ENCODE data around the gene NR2F1.

Gene NR2F1

DNA sequence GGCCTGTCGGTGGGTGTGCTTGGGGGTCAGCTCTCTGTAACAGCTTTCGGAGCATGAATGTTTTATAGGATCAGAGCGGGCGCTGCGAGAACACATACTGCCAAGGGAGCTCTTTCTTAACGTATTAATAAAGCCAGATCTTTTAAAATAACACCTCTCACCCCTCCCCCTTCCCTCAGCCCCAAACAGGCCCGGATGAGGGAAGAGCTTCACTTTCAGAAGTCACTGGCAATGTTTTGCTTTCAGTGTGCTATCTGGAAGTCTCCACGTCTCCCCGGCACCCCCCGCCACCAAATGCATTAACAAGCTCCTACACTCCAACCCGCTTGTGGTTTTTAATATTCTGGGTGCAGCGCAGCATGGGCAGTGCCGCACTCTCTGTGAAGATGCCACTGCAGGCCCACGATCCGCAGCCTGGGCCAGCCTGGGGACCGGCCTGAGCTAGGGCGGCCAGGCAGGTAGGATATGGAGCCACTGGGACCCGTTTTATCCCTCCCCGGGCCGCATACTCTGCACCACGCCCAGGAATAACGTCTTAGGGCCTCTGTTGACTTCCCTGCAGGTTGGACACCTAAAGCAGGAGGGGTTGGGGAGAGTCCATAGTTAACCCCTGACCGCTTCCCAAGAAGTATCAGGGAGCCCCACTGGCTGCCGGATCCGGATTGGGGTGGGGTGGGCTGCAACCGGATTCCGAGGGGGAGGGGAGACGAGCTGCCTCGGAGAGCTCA is 12.6 kb downstream of the NR2F1 start:
- Histone ChIP-seq H3K36me3 (ENCODE audit: insufficient read depth, insufficient read length, low read length) (no peaks in the 10 kb centered on the region), H3K4me3 (ENCODE audit: insufficient read length, low read depth) (no peak overlapping the region), H3K9me3 (ENCODE audit: insufficient read depth, low read length) (no peaks in the 10 kb centered on the region), H3K27me3 (ENCODE audit: insufficient read depth, insufficient read length) (peaks cover 100% of the 10 kb centered on the region), H3K9ac (ENCODE audit: insufficient read length, low read depth) (no peak overlapping the region), H3K4me1 (ENCODE audit: insufficient read depth, insufficient read length) (peaks cover 4% of the 10 kb centered on the region)
- TF ChIP-seq ZNF274 (IDR thresholded peaks at IDR 0.05; ENCODE audit: low read depth, low read length) = no peak
- TF ChIP-seq YY1 (IDR thresholded peaks at IDR 0.05; ENCODE audit: insufficient read depth, insufficient read length) = no peak
- no peak for DNase-seq (ENCODE audit: low read depth, low spot score)

DNA sequence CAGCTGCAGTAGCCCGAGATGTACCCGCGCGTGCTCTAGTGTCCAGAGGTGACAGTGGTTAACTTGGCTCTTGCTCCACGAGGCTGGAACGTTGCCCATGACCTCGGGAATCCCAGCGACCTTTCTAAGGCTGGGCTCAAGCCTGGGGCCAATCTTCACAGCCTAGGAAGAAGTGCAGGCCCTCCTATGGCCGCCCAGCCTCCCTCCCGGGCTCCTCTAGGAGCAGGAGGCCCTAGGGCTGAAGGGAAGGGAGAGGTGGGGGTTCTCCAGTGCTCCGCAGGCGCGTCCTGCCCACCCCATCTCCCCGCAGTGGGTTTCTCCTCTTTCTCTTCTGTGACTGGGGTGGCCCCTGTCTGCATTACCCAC is 13.3 kb downstream of the NR2F1 start:
- Histone ChIP-seq H3K4me1 (ENCODE audit: insufficient read depth, insufficient read length) (peaks cover 4% of the 10 kb centered on the region), H3K9me3 (ENCODE audit: insufficient read depth, low read length) (no peaks in the 10 kb centered on the region), H3K9ac (ENCODE audit: insufficient read length, low read depth) (no peak overlapping the region), H3K36me3 (ENCODE audit: insufficient read depth, insufficient read length, low read length) (no peaks in the 10 kb centered on the region), H3K27me3 (ENCODE audit: insufficient read depth, insufficient read length) (peaks cover 100% of the 10 kb centered on the region), H3K4me3 (ENCODE audit: insufficient read length, low read depth) (peak overlapping the region; percentile 18)
- DNase-seq (ENCODE audit: low read depth, low spot score) = no peak
- TF ChIP-seq ZNF274 (IDR thresholded peaks at IDR 0.05; ENCODE audit: low read depth, low read length) (no peak), YY1 (IDR thresholded peaks at IDR 0.05; ENCODE audit: insufficient read depth, insufficient read length) (no peak), SUZ12 (IDR thresholded peaks at IDR 0.05; ENCODE audit: extremely low read depth, insufficient read depth, insufficient read length) (peak; percentile 61)

DNA sequence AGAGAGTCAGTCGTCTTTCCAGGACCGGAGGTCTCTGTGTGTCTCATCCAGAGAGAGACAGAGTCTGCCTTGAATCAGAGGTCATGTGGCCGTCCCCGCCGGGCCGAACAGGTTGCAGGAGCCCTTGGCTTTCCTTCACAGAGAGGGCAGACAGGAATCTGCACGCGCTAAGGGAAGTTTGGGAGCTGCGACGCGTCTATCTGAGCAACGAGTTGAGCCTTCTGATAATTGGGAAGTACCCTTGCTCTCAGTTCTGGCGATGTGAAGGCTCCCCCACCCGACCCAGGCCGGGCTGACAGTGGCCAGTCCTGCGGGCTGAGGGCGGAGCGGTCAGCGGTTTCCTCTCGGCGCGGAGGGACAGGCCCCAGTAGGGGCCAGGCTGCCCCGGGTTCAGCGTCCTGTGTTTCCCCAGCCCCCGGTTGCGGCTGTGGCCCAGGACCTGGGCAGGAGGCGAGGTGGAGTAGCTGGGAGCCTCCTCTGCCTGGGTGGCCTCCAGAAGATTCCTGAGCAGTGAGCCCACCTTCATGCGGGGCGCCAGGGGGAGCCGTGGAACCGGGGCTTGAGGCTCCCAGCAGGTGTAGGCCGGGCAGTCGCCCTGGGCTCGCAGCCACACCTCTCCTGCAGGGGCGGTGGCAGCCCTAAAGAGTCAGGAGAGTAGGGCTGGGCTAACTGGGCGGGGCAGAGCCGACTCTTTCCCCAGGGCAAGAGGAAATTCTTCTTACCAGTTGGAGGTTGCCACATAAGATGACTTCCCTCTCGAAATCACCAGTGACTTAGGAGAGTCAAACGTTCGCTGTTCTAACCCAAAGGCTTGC is 13.9 kb downstream of the NR2F1 start:
- peaks cover 100% of the 10 kb centered on the region for H3K27me3 ChIP-seq (ENCODE audit: insufficient read depth, insufficient read length)
- H3K9me3 ChIP-seq (ENCODE audit: insufficient read depth, low read length) = no peaks in the 10 kb centered on the region
- H3K4me1 ChIP-seq (ENCODE audit: insufficient read depth, insufficient read length) = peaks cover 4% of the 10 kb centered on the region
- DNase-seq (ENCODE audit: low read depth, low spot score) = no peak
- no peak for TF ChIP-seq YY1 (IDR thresholded peaks at IDR 0.05; ENCODE audit: insufficient read depth, insufficient read length)
- TF ChIP-seq ZNF274 (IDR thresholded peaks at IDR 0.05; ENCODE audit: low read depth, low read length) = no peak
- TF ChIP-seq SUZ12 (IDR thresholded peaks at IDR 0.05; ENCODE audit: extremely low read depth, insufficient read depth, insufficient read length) = no peak
- H3K36me3 ChIP-seq (ENCODE audit: insufficient read depth, insufficient read length, low read length) = no peaks in the 10 kb centered on the region
- no peak overlapping the region for H3K9ac ChIP-seq (ENCODE audit: insufficient read length, low read depth)
- H3K4me3 ChIP-seq (ENCODE audit: insufficient read length, low read depth) = peak overlapping the region; percentile 18

DNA sequence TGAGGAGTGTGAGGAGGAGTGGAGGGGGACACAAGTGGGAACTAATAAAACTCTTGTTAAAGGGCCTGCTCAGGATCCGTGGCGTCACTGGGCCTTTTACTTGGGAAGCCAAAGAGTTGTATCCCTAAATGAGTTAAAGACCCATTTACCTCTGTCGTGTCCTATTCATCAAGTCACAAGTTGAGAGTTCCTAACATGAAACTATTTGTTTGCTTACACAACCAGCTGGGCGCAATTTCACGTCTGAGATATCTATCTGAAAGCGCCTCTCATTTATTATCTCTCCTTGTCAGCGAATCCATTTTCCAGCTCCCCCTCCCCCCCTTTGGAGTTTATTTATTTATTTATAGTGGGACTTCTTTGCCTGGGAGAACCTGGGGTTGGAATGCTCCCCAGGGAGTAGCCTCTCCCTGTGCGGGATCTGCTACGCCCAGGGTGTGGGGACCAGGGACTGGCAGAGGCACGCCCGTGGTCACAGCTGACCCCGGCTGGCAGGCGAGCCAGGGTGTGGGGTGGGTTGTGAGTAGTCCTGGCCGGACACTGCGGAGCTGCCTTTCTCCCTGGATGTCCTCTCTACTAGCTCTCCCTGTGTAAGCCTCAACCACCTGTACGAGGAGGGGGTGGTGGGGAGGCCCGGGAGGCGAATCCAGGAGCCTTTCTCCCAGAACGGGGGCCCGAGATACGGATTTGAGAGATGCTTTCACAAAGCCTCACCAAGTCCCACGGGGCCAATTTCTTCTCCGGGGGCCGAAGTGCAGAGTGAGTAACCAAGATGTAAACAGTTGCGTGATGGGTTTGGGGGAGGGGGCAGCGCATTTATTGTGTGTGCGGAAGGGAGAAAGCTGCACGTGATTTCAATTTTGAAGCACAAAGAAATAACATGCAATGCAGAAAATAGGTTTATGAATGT is 15.3 kb downstream of the NR2F1 start:
- DNase-seq (ENCODE audit: low read depth, low spot score) = no peak
- H3K4me1 ChIP-seq (ENCODE audit: insufficient read depth, insufficient read length) = peaks cover 4% of the 10 kb centered on the region

DNA sequence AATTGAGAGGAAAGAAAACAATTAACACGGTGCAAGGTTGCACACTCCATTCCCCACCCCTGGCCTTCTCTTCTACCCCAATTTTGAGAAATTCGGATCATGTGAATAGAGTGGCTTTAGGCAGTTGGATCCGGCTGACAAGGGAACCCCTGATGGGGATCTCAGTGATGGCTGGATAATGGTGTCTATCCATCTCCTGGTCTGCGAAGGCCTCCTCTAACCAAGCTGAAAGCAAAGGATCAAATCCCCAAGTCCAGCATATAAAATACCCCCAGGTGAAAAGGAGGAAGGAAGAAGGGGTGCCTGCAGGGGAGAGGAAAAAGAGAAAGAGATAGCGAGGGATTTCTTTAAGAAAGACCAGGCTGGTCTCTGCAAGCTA is 16.0 kb downstream of the NR2F1 start:
- Histone ChIP-seq H3K4me1 (ENCODE audit: insufficient read depth, insufficient read length) (peaks cover 4% of the 10 kb centered on the region), H3K36me3 (ENCODE audit: insufficient read depth, insufficient read length, low read length) (no peaks in the 10 kb centered on the region), H3K27me3 (ENCODE audit: insufficient read depth, insufficient read length) (peaks cover 100% of the 10 kb centered on the region), H3K9me3 (ENCODE audit: insufficient read depth, low read length) (no peaks in the 10 kb centered on the region), H3K4me3 (ENCODE audit: insufficient read length, low read depth) (no peak overlapping the region), H3K9ac (ENCODE audit: insufficient read length, low read depth) (no peak overlapping the region)
- no peak for DNase-seq (ENCODE audit: low read depth, low spot score)
- TF ChIP-seq SUZ12 (IDR thresholded peaks at IDR 0.05; ENCODE audit: extremely low read depth, insufficient read depth, insufficient read length) = no peak
- no peak for TF ChIP-seq YY1 (IDR thresholded peaks at IDR 0.05; ENCODE audit: insufficient read depth, insufficient read length)
- TF ChIP-seq ZNF274 (IDR thresholded peaks at IDR 0.05; ENCODE audit: low read depth, low read length) = no peak

More for the DNA sequence above, 15.3 kb downstream of the NR2F1 start:
- H3K4me3 ChIP-seq (ENCODE audit: insufficient read length, low read depth) = no peak overlapping the region
- peaks cover 100% of the 10 kb centered on the region for H3K27me3 ChIP-seq (ENCODE audit: insufficient read depth, insufficient read length)
- H3K9me3 ChIP-seq (ENCODE audit: insufficient read depth, low read length) = no peaks in the 10 kb centered on the region
- H3K9ac ChIP-seq (ENCODE audit: insufficient read length, low read depth) = no peak overlapping the region
- no peaks in the 10 kb centered on the region for H3K36me3 ChIP-seq (ENCODE audit: insufficient read depth, insufficient read length, low read length)
- TF ChIP-seq ZNF274 (IDR thresholded peaks at IDR 0.05; ENCODE audit: low read depth, low read length) (no peak), YY1 (IDR thresholded peaks at IDR 0.05; ENCODE audit: insufficient read depth, insufficient read length) (no peak), SUZ12 (IDR thresholded peaks at IDR 0.05; ENCODE audit: extremely low read depth, insufficient read depth, insufficient read length) (no peak)

DNA sequence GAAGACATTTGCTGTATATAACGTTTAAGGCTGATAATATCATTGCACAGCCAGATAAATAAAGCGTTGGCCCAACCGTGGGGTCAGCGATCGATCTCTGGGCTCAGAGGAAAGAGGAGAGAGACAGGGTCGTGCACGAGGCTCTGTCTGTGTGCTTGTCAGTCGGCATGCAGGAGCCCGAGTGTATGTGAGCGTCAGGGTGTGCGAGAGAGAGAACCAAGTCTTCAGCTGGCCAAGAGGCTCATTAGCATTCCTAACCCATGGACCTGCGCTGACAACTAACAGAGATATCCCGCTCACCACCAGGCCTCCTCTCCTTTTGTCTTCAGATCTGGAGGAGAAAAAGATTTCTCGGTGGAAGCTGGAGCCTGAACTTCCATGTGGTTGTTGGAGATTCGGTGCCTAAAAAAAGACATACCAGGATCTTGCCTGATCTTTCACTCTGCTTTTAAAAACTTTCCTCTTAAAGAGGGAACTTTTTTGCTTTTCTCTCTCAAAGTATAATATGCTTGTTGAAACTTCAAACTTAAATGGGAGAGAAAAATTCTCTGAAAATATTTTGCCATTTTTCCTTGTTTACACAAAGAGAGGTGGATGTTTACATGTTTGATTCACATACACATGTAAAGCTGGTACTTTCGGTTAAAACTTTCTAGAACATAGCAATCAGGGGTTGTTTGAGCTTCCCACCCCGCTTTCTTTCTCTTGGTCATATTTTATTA is 16.5 kb downstream of the NR2F1 start:
- TF ChIP-seq YY1 (IDR thresholded peaks at IDR 0.05; ENCODE audit: insufficient read depth, insufficient read length) = no peak
- TF ChIP-seq ZNF274 (IDR thresholded peaks at IDR 0.05; ENCODE audit: low read depth, low read length) = no peak
- no peak for TF ChIP-seq SUZ12 (IDR thresholded peaks at IDR 0.05; ENCODE audit: extremely low read depth, insufficient read depth, insufficient read length)
- peaks cover 100% of the 10 kb centered on the region for H3K27me3 ChIP-seq (ENCODE audit: insufficient read depth, insufficient read length)
- DNase-seq (ENCODE audit: low read depth, low spot score) = no peak

More for the DNA sequence above, 16.5 kb downstream of the NR2F1 start:
- no peaks in the 10 kb centered on the region for H3K36me3 ChIP-seq (ENCODE audit: insufficient read depth, insufficient read length, low read length)
- H3K9me3 ChIP-seq (ENCODE audit: insufficient read depth, low read length) = no peaks in the 10 kb centered on the region
- H3K9ac ChIP-seq (ENCODE audit: insufficient read length, low read depth) = no peak overlapping the region
- H3K4me3 ChIP-seq (ENCODE audit: insufficient read length, low read depth) = no peak overlapping the region
- peaks cover 4% of the 10 kb centered on the region for H3K4me1 ChIP-seq (ENCODE audit: insufficient read depth, insufficient read length)
